ENCODE data around the gene PRKN.

DNA sequence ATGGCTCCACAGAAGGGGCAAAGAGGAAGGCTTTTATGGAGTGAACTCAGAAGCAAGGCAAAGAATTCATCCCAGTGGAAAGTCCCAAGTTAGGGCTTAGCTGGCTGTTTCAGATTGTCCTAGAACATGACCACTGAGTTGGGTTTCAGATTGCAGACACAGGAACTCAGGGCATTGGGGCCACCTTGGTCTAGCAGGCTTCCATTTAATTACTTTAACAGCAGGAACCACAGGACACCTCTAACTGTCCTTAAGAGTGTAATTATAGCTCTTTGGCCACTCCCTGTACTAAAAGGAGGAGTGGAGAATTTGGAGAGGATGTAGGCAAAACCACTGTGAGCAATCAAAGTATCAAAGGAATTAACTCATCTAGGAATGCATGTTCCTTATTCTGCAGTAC lies 1303.1 kb downstream of the PRKN start:
- TF ChIP-seq, protein P1, sequence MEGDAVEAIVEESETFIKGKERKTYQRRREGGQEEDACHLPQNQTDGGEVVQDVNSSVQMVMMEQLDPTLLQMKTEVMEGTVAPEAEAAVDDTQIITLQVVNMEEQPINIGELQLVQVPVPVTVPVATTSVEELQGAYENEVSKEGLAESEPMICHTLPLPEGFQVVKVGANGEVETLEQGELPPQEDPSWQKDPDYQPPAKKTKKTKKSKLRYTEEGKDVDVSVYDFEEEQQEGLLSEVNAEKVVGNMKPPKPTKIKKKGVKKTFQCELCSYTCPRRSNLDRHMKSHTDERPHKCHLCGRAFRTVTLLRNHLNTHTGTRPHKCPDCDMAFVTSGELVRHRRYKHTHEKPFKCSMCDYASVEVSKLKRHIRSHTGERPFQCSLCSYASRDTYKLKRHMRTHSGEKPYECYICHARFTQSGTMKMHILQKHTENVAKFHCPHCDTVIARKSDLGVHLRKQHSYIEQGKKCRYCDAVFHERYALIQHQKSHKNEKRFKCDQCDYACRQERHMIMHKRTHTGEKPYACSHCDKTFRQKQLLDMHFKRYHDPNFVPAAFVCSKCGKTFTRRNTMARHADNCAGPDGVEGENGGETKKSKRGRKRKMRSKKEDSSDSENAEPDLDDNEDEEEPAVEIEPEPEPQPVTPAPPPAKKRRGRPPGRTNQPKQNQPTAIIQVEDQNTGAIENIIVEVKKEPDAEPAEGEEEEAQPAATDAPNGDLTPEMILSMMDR (IDR thresholded peaks at IDR 0.05; ENCODE audit: poor library complexity), result no peak
- TF ChIP-seq EZH2phosphoT487 (IDR thresholded peaks at IDR 0.05; ENCODE audit: low read depth, severe bottlenecking, unreplicated experiment), result no peak
